Islet of Langerhans (tissue), 1 donor: ENCODE data around the gene RBM19.

Source experiments
- FAIRE-seq: peaks from one replicate; lab custom pipeline; 2011; peaks lifted over from hg19 to GRCh38; lab: Jason Lieb, UNC

Gene RBM19

DNA sequence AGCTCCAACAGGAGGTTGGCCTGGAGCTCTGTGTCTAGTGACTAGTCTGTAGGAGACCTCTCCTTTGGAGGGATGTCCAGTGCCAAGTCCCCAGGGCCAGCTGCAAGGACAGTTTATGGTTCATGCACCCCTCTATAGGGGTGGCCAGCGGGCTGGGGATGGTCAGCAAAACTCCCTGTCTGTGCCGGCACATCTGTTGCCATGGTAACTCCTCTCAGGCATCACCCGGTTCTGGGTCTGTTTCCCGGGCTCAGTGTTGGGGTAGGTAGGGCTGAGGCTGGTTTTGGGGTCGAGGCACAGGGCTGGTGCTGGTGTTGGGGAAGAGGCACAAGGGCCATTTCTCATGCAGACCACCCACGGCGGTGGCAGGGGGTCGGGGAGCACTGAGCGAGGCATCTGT lies 196.8 kb downstream of the RBM19 start:
- FAIRE-seq: no peak

GRCh38 chr12:113768850-113769249 lies 197.3 kb downstream of the RBM19 start:
- FAIRE-seq: no peak

- no peak for FAIRE-seq
These were observed 198.9 kb downstream of the RBM19 start for GRCh38 chr12:113766879-113767878.
